T-helper 2 cell (primary cell): ENCODE measurements around the gene PRDM15.

ENCODE experiments used
- DNase-seq, 5 experiments: peaks; one replicate each; pipeline versions ENCODE4 v3.0.0 to v3.0.0-alpha.2; 2012 to 2022

PRDM15 gene

GRCh38 chr21:41861987-41862386, 17.2 kb downstream of the PRDM15 start:
- DNase-seq: no peak

GRCh38 chr21:41861255-41861654, 17.9 kb downstream of the PRDM15 start:
- no peak for DNase-seq

GRCh38 chr21:41859297-41859980, 19.7 kb downstream of the PRDM15 start:
- no peak for DNase-seq

GRCh38 chr21:41858466-41859296, 20.5 kb downstream of the PRDM15 start:
- no peak for DNase-seq

- DNase-seq: no peak
These were observed 21.3 kb downstream of the PRDM15 start for GRCh38 chr21:41857771-41858300.

GRCh38 chr21:41856572-41856971, 22.6 kb downstream of the PRDM15 start:
- DNase-seq: no peak

GRCh38 chr21:41854426-41854995, 24.6 kb downstream of the PRDM15 start:
- DNase-seq: no peak

- DNase-seq: no peak
These were observed 26.2 kb downstream of the PRDM15 start for GRCh38 chr21:41852929-41853320.

- no peak for DNase-seq
These were observed 26.8 kb downstream of the PRDM15 start for GRCh38 chr21:41852151-41852928.

GRCh38 chr21:41851090-41851790, 27.9 kb downstream of the PRDM15 start:
- DNase-seq: no peak

GRCh38 chr21:41850085-41850484, 29.1 kb downstream of the PRDM15 start:
- DNase-seq: no peak

GRCh38 chr21:41848958-41849580, 30.1 kb downstream of the PRDM15 start:
- DNase-seq: no peak

- DNase-seq: no peak
These were observed 30.6 kb downstream of the PRDM15 start for GRCh38 chr21:41848533-41848932.

- no peak for DNase-seq
These were observed 31.9 kb downstream of the PRDM15 start for GRCh38 chr21:41847066-41847804.

- DNase-seq: no peak
These were observed 32.6 kb downstream of the PRDM15 start for GRCh38 chr21:41846536-41846935.

GRCh38 chr21:41846033-41846317, 33.2 kb downstream of the PRDM15 start:
- no peak for DNase-seq

- no peak for DNase-seq
These were observed 33.7 kb downstream of the PRDM15 start for GRCh38 chr21:41845310-41846032.

GRCh38 chr21:41843584-41843983, 35.6 kb downstream of the PRDM15 start:
- DNase-seq: no peak

GRCh38 chr21:41840880-41841279, 38.3 kb downstream of the PRDM15 start:
- no peak for DNase-seq

GRCh38 chr21:41839387-41840000, 39.6 kb downstream of the PRDM15 start:
- DNase-seq: no peak
